GM19467 (cell line): ENCODE results near the gene SSH2.

Source experiments
- ATAC-seq: cut with Tn5 transposase; IDR thresholded peaks from one replicate; pipeline ENCODE4 v1.9.1; 2021; ENCODE audit warnings: mild to moderate bottlenecking, moderate library complexity; ENCODE audit not compliant: unreplicated experiment

SSH2 gene

DNA sequence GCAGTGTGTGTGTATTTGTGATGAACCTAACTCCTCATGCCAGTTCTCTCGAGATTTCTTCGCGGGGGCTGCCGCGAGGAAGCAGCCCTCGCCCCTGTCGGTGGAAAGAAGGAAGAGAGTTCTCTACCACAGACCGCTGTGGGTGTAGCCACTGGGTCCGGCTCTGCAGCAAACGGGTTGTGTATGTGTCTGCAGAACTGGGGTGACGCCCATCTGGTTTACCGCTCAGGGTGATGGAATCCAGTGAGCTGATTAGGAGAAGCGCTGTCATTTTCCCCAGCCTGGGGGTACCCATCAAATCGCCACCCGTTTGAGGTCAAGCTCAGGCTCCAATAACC is 315.0 kb downstream of the SSH2 start:
- no peak for ATAC-seq

DNA sequence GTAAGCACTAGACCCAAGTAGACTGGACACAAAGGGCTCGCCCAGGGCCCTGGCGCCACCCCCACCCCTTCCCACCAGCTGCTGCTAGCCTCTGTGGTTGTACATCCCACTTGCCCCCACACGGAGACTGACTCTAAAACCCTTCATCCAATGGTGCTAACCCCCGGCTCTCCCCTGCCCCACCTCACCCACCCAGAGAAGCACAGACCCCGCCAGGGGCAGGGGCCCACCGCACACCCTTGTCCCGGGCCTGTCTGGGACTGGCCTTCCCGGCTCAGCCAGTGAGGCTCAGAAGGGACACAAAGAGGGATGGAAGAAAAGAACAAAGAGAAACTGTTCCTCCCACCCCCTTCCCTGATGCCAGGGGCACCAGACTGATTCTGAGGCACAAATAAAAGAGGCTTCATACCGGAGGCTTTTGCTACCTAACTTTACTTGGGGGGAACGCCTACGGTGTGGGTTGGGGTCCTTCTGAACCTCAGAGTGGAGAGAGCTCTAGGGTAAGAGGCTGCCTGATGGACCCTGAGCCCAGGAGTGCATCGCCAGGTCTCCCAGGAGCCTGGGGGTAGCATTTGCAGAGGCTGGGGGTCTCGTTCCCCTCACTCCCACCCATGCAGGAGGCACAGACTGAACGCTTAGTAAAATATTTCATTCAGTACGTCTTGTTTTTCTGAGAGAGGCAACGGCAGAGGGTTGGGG is 315.5 kb downstream of the SSH2 start:
- no peak for ATAC-seq

DNA sequence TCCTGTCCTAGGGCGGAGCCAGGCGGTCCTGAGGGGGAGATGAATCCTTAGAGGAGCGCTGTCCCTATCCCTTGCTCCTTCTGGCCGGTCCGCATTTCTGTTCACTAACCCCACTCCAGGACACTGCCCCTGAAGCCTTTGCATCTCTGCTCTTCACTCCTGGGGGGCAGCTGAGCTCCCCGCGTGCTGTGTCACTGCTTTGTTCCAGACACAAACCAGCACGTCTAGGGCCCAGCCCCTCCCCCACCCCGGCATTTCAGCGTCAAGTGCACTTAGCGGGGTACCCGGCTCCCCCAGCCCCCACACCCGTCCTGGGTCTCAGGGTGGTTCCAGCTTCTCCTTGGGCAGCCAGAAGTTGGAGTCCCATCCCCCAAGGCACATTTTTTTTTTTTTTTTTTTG is 316.2 kb downstream of the SSH2 start:
- ATAC-seq = no peak

DNA sequence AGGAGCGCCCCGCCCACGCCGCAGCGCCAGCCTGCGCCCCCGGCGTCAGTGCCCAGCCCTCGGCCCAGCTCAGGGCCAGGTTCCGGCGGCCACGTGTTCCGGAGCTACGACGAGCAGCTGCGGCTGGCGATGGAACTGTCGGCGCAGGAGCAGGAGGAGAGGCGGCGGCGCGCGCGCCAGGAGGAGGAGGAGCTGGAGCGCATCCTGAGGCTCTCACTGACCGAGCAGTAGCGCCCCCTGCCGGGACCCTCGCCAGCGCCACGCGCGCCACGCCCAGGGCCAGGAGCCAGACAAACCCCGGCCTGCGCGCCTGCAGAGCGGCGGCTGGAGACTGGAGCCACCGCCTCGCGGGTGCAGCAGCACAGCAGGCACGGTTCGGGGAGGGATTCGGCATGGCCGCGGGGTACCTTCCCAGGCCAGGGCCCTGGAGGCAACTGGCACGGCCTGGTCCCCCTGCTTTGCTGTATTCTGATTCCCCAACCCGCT is 316.6 kb downstream of the SSH2 start:
- ATAC-seq = no peak

DNA sequence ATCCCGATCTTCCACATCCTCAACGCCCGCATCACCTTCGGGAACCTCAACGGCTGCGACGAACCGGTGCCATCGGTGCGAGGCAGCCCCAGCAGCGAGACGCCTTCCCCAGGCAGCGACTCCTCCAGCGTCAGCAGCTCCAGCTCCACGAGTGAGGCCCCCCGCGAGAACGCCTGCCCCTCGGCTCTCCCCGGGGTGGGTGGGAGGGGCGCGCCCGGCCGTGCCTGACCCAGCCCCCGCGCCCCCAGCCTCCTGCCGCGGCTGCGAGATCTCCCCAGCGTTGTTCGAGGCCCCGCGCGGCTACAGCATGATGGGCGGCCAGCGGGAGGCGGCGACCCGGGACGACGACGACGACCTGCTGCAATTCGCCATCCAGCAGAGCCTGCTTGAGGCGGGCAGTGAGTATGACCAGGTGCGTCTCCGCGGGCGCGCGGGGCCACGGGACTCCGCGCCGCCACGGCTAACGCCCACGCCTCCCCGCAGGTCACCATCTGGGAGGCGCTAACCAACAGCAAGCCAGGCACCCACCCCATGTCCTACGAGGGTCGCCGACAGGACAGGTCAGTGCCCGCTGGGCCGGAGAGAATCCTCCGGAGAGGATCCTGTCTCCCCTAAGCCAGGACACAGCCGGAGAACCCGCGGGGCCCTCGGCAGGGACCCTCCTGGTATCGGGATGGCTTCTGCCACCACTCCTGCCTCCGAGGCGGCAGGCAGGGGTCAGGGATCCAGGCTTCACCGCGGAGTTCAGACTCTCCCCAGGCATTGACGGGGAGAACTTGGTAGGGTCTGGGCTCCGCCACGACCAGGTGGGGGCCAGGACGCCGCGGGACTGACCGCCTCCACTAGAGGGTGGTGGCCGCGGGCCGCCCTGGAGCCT is 317.4 kb downstream of the SSH2 start:
- ATAC-seq = no peak

DNA sequence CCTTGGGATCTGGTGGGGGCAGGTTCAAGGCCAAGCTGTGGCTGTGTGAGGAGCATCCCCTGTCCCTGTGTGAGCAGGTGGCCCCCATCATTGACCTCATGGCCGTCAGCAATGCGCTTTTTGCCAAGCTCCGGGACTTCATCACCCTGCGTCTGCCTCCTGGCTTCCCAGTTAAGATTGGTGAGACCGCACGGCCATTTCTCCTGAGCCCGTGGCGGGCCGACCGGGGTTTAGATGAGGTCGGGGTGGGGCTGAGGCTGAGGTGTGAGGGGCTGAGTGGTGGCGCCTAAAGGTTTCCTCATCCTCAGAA is 318.0 kb downstream of the SSH2 start:
- no peak for ATAC-seq

DNA sequence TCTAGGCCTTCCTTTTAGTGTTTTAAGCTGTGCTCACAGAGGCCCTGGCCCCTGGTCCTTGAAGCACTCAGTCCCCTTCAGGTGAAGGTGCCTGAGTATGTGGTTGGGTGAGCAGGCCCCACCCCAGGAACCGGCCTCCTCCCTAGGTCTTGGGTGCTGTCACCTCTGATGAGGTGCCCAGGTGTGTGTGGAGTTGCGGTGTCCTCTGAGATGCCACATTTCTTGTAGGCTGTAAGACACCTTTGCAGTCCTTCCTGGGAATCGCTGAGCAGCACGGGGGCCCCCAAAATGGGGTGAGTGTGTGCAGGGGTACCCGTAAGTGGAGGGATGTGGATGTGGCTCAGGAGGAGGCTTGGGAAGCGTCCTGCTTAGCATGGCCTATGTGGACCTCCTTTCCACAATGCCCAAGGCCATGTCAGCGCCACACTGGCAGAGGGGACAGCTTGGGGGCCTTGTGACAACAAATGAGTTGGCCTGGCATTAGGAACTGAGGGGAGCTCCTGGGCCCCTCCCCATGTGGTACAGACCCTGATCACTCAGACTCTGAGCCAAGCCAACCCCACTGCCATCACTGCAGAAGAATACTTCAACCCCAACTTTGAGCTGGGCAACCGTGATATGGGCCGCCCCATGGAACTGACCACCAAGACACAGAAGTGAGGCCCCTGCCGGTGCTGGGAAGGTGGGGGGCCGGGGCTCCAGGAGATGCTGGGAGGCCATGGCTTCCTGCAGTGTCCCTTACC is 318.5 kb downstream of the SSH2 start:
- no peak for ATAC-seq

DNA sequence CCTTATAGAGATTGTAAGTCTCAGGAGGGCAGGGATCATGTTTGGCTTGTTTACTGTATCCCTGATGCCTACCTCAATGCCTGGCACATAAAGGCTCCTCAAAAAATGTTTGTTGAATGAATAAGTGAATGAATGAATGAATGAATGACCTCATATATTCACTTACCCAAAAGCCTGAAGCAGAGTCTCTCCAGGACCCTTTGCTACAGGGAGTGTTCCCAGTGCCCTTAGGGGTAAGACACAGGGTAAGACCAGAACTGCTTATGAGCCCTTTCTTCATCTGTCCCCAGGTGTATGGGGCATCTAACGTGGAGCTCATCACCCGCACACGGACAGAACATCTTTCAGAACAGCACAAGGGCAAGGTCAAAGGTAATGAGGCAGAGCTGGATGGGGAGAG is 319.6 kb downstream of the SSH2 start:
- no peak for ATAC-seq

DNA sequence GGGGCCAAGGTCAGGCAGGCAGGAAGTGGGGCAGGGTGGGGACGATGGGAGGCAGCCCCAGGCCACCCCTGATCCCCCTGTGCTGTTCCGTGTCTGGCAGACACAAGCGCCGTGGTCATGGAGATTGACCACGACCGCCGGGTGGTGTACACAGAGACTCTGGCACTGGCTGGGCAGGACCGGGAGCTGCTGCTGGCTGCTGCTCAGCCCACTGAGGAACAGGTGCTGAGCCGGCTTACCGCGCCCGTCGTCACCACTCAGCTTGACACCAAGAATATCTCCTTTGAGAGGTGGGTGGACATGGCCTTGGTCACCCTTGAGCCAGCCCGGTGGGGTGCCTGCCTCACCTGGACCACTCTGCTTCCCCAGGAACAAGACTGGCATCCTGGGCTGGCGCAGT is 321.0 kb downstream of the SSH2 start:
- no peak for ATAC-seq

DNA sequence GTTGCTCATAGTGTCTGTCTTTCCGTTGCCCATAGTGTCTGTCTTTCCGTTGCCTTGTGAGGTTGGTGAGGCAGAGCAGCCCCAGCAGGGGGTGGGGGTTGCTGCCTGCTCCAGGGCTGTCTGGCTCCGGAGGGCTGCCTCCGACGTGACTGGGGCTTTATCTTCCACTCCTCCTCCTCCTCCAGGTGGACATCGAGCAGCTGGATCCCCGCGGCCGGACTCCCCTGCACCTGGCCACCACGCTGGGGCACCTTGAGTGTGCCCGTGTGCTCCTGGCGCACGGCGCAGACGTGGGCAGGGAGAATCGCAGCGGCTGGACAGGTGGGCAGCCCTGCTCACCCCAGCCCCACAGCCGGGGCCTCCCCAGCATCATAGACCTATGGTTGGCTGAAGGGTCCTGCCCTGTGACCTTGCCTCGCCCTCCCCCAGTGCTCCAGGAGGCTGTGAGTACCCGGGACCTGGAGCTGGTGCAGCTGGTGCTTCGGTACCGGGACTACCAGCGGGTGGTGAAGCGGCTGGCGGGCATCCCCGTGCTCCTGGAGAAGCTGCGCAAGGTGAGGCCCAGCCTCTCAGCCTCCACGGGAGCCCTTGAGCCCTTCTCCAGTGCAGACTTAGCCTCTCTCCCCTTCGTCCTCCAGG is 322.4 kb downstream of the SSH2 start:
- no peak for ATAC-seq

DNA sequence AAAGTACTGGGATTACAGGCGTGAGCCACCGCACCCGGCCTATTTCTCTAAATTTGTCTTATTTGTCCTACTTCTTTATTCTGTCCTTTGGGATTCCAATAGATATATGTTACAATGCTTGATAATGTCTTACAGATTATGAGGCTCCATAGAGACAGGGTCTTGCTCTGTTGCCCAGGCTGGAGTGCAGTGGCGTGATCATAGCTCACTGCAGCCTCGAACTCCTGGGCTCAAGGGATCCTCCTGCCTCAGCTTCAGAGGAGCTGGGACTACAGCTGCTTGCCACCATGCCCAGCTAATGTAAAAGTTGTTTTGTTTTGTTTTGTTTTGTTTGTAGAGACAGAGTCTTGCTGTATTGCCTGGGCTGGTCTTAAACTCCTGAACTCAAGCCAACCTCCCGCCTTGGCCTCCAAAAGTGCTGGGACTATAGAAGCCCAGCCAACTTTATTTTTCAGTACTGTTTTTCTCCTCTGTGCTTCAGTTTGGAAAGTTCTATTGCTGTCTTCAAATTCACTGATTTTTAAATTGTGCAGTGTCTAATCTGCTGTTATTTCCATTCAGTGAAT is 326.8 kb downstream of the SSH2 start:
- ATAC-seq = no peak

DNA sequence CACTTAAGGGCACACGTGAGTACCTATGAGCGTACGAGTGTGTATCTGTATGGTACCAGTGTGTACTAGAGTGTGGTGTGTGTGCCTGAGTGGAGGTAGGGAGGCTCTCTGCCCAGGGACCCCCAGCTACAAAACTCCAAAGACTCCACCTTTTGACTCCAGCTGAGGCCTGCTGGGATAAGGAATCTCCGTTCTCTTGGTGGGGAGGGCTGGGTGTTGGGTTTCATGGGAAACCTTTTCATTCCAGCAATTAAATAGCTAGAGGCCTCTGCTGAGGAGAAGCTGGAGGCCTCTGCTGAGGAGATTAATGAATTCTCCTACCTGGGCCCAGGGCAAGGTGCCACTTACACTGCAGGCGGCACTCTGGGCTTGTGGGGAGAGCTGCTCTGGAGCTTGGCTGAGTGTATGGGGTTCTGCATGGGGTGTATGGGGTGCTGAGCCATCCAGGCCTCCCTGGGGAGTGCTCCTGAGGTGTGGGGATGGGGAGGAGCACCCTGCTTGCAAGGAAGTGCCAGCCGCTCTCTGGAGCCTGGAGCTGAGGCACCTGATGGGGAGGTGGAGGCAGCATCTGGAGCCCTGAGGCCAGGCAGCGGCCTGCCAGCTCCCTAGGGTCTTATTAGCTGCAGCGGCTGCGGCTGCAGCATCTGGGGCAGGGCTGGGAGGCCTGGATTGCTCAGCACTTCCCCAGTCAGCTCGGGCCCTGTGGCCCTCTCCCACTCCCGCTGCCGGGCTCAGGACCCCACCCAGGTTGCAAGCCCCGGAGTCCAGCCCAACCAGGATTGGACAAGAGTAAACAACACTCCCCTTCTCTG is 332.5 kb downstream of the SSH2 start:
- ATAC-seq = no peak

DNA sequence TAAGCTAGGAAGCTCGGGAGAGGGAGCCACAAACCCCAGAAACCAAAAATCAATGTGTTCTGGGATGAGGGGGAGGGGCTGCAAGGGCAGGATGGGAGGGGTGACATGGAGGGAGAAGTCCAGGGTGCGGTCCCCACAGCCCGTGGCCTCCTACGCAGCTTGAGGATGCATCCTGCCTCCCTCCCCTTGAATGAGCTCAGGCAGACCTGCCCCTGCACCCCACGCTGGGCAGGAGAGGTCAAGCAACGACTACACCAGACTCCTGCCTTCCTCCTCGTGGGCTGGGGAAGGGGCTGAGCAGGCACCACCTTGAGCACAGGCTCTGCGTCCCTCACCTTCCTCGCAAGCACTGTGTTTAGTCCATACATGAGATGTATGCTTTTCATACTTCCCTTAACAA is 333.2 kb downstream of the SSH2 start:
- no peak for ATAC-seq

DNA sequence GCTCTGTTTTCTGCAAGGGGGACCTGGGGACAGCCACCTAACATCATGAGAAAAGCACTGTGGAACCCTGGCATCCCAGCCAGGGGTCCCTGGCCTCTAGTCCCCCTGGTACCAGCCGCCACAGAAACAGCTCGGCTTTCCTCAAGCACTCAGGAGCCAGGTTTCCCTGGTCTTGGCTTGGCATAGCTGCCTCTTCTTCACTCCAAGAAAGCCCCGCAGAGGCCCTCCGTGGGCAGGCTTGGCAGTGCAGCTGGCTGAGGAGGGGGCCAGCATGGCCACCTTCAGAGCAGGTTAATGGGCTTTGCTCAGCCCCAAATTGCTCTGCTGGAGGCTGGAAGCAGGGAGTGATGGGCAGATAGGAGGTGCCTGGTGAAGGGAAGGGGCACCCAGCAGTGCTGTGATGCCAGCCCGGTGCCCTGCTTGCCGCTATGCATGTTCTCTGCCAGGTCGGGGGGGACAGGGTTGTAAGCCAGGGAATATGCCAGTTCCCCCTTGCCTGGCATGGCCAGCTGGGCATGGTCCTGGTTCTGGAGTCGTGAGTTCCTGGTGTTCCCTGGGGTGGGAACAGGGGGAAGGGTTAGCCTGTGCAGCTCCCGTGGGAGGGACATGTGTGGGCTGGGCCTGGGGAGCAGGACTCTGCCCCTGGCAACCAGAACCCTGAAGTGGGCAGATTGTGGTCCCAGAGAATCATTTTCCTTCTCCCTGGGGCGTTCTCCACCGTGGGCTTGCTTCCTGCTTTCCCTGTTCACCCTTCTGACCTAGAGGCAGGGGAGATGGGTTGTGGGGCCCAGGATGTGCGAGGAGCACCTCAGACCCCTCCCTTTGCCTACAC is 333.9 kb downstream of the SSH2 start:
- no peak for ATAC-seq

DNA sequence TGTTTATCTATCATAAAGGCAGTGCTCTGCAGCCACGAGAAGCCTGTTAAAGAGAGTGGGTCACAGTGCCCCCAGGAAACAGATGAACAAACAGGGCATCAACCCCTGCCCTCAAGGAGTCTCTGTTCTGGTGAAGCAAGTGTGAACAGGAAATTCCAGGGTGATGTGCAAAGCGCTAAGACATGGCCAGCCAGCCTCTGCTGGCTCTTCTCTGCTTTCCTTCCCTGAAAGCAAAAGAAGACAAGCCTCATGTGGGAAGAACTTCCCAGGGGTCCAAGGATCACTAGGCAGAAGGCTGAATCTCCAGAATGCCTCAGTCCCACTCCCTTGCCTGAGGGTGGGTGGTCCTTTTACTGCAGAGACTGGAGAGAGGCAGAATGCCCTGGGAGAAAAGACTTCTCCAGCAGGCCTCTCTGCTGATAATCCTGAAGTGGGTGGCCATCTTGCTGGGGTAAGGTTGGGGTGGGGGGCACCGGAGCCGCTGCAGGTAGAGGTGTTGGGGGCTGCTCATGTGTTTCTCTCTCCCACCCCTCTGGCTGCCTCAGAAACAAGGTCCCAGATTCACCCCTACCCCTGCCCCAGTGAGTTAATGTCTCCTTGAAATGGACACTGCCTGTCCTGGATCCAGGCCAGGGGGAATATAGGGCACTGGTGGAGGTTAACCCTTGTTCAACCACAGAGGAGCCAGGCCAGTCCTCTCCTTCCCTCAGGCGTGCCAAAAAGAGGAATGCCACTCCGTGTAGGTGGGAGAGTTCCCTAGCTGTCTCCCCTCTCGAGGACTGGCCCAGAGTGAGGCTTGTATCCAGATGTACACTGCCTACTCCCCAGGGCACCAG is 334.7 kb downstream of the SSH2 start:
- ATAC-seq = no peak

DNA sequence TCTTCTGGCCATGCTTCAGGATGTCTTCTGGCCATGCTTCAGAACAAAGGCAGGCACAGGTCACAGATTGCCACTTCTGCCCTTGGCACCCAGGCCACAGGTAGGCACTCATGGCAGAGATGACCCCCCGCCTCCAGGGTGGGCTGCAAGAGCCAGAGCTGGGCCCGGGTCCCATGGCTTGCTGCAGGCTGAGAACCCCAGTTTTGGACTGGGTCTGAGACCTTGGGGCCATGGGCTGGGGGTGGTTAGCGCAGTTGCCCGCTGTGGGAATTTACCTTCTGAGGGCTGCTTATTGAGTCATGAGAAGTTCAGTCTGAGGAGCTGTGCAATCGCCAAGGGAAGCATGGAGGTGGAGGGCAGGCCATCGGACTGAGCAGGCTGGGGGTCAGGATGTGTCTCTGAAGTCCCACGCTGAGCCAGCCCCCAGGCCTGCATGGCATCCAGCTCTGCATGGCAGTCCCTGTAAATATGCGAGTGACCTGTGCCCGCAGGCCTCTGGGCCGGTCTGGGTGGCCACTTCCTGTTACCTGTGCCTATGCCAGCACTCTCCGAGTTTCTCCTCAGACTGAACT is 335.4 kb downstream of the SSH2 start:
- no peak for ATAC-seq

DNA sequence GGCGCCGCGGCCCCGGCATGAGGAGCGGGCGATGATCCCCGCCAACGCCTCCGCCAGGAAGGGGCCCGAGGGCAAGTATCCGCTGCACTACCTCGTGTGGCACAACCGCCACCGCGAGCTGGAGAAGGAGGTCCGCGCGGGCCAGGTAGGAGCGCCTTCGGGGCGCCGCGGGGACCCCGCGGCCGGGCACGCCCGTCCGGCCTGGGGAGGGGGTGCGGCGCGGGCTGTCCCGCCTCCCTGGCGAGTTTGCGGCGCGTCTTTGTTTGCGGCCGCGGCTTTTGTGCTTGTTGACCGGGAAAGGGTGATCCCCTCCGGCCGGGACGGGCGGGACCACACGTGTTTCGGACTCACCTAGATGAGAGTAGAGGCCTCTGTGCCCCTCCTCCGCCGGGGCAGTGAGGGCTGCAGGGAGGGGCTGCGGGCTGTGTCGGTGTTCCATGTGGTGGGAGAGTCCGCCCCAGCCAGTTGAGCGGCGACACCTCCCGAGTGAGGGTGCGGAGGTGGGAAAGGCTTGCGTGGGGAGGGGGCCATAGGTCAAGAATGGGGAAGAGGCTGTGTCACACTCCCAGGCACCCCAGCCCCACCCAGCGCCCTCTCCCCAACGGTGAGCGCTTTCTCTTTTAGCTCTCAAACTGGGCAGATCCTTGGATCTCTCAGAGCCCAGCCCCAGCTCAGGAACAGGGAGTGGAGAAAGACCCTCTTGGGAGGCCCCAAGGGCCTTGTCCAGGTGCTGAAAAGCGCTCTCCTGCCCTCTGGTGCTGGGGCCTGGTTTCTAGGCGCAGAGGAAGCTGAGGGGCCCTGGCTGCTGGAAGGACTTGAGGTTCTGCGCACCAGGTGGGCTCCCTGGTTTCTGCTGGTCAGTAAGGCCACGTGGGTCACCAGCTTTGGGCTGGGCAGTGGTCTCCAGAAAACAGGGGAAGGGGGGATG is 336.2 kb downstream of the SSH2 start:
- ATAC-seq = no peak
